CD14-positive monocyte (primary cell): ENCODE results near the gene CCDC142. TPM values are rescaled to one million over a fixed set of nuclear protein-coding genes. Genes with fewer than 3 reads are reported as not detected.

ENCODE experiments used
- DNase-seq, 3 donors: peaks; one replicate each; pipeline ENCODE4 v3.0.0-alpha.2; 2011 to 2022
- H2AFZ ChIP-seq: 2 replicates; pipeline ENCODE4 v1.6.0; 2012; ENCODE audit warnings: mild to moderate bottlenecking, low read depth, low read length, inconsistent platforms; ENCODE audit not compliant: insufficient read depth, poor library complexity, severe bottlenecking
- H3K27ac ChIP-seq, 2 donors: 1 replicate in 1 of 2; 2 replicates in 1 of 2; pipeline ENCODE4 v1.5.1; 2012 to 2013; ENCODE audit warnings: low read length in 2 of 2, control low read depth in 1 of 2, inconsistent platforms in 1 of 2, low read depth in 1 of 2, mild to moderate bottlenecking in 1 of 2
- H3K27me3 ChIP-seq, 2 donors: one replicate each; pipeline versions ENCODE4 v1.6.0 to v1.6.1; 2011 to 2013; ENCODE audit warnings: low read length in 2 of 2; ENCODE audit not compliant: control insufficient read depth in 2 of 2, insufficient read depth in 2 of 2
- H3K36me3 ChIP-seq, 2 donors: replicated peaks in 1 of 2; 1 replicate in 1 of 2; 2 replicates in 1 of 2; pipeline versions ENCODE4 v1.5.1 to v1.6.1; 2012 to 2013; ENCODE audit warnings: low read length in 2 of 2, control low read depth in 1 of 2, inconsistent platforms in 1 of 2, mild to moderate bottlenecking in 1 of 2; ENCODE audit not compliant: insufficient read depth in 2 of 2, control insufficient read depth in 1 of 2
- H3K4me1 ChIP-seq, 2 donors: 1 replicate in 1 of 2; 2 replicates in 1 of 2; pipeline versions ENCODE4 v1.5.1 to v1.6.1; 2012 to 2013; ENCODE audit warnings: low read length in 2 of 2, control low read depth in 1 of 2, inconsistent platforms in 1 of 2, mild to moderate bottlenecking in 1 of 2, moderate library complexity in 1 of 2; ENCODE audit not compliant: insufficient read depth in 2 of 2, control insufficient read depth in 1 of 2
- H3K4me2 ChIP-seq: replicated peaks from 2 replicates; pipeline ENCODE3; 2012; ENCODE audit warnings: low read length, moderate library complexity, mild to moderate bottlenecking; ENCODE audit not compliant: poor library complexity, severe bottlenecking; ENCODE audit errors: extremely low read depth
- H3K4me3 ChIP-seq, 3 experiments: fragments of 200-600 bp in 1 of 3; sonication (generic) in 1 of 3; replicated peaks in 1 of 3; 1 replicate in 2 of 3; 2 replicates in 1 of 3; pipeline ENCODE4 v1.5.1; 2011 to 2013; ENCODE audit warnings: low read length in 3 of 3, mild to moderate bottlenecking in 3 of 3, control low read depth in 2 of 3, low read depth in 2 of 3, inconsistent platforms in 1 of 3, moderate library complexity in 1 of 3
- H3K79me2 ChIP-seq: 2 replicates; pipeline ENCODE4 v1.6.0; 2012; ENCODE audit warnings: mild to moderate bottlenecking, control low read depth, inconsistent platforms, low read length, moderate library complexity; ENCODE audit not compliant: insufficient read depth
- H3K9ac ChIP-seq: 2 replicates; pipeline ENCODE4 v1.6.0; 2017; ENCODE audit warnings: low read length, mild to moderate bottlenecking; ENCODE audit not compliant: insufficient read depth, poor library complexity, severe bottlenecking
- H3K9me3 ChIP-seq, 2 donors: replicated peaks in 1 of 2; 1 replicate in 1 of 2; 2 replicates in 1 of 2; pipeline versions ENCODE4 v1.5.1 to v1.6.1; 2012 to 2013; ENCODE audit warnings: low read length in 2 of 2, control low read depth in 1 of 2; ENCODE audit not compliant: control insufficient read depth in 1 of 2, insufficient read depth in 1 of 2
- H4K20me1 ChIP-seq: 2 replicates; pipeline ENCODE4 v1.6.0; 2012; ENCODE audit warnings: mild to moderate bottlenecking, low read length, control low read depth, moderate library complexity; ENCODE audit not compliant: insufficient read depth
- H3K27ac Mint-ChIP-seq, 7 donors: one replicate each; pipeline ENCODE4 v1.8.0; 2020; ENCODE audit warnings: mild to moderate bottlenecking in 7 of 7, mixed read lengths in 7 of 7, moderate library complexity in 6 of 7, inconsistent platforms in 2 of 7
- H3K27me3 Mint-ChIP-seq, 3 donors: one replicate each; pipeline ENCODE4 v1.8.0; 2021 to 2022; ENCODE audit warnings: low read depth in 3 of 3, mild to moderate bottlenecking in 3 of 3, mixed read lengths in 3 of 3, moderate library complexity in 3 of 3, inconsistent platforms in 1 of 3
- H3K36me3 Mint-ChIP-seq, 2 donors: one replicate each; pipeline ENCODE4 v1.8.0; 2020; ENCODE audit warnings: mixed read lengths in 2 of 2, inconsistent platforms in 1 of 2, mild to moderate bottlenecking in 1 of 2
- H3K4me1 Mint-ChIP-seq: one replicate; pipeline ENCODE4 v1.8.0; 2020; ENCODE audit warnings: mild to moderate bottlenecking, mixed read lengths
- H3K4me3 Mint-ChIP-seq, 2 donors: one replicate each; pipeline ENCODE4 v1.8.0; 2020; ENCODE audit warnings: mild to moderate bottlenecking in 2 of 2, mixed read lengths in 2 of 2, moderate library complexity in 1 of 2
- H3K9me3 Mint-ChIP-seq, 7 donors: one replicate each; pipeline ENCODE4 v1.8.0; 2020 to 2022; ENCODE audit warnings: mixed read lengths in 7 of 7, mild to moderate bottlenecking in 6 of 7, moderate library complexity in 6 of 7, inconsistent platforms in 2 of 7
- WGBS: methylation state at CpG from one replicate; pipeline ENCODE4 v1.1.5; 2013; ENCODE audit warnings: missing lambda C conversion rate; ENCODE audit not compliant: insufficient coverage; 5-methylcytosine and 5-hydroxymethylcytosine counted together
- intact Hi-C, 2 donors: fragments of 100-400 bp; cut with micrococcal nuclease; formaldehyde crosslinking; loops; one replicate each; pipeline versions ENCODE4 v1.15.0 to v1.15.1; 2023
- polyA plus RNA-seq, 3 donors: library from polyadenylated mRNA; depleted of rRNA in 1 of 3; unstranded in 2 of 3; stranded (reverse) in 1 of 3; fragments of 300-500 nt in 2 of 3; fragments of >200 nt in 1 of 3; fragmentation: Illumina TruSeq in 2 of 3; gene quantifications; 1 replicate in 2 of 3; 2 replicates in 1 of 3; pipeline ENCODE4 v1.2.3, GENCODE V29; 2012 to 2021
- TF ChIP-seq, protein P1 (sequence below): fragments of 200-600 bp; IDR thresholded peaks from one replicate; pipeline ENCODE4 v1.8.0; 2022; ENCODE audit warnings: antibody characterized with exemption, mild to moderate bottlenecking

The CCDC142 gene
- polyA plus RNA-seq, 3 donors: 2.2 to 15.8 (median 3.7) TPM

DNA sequence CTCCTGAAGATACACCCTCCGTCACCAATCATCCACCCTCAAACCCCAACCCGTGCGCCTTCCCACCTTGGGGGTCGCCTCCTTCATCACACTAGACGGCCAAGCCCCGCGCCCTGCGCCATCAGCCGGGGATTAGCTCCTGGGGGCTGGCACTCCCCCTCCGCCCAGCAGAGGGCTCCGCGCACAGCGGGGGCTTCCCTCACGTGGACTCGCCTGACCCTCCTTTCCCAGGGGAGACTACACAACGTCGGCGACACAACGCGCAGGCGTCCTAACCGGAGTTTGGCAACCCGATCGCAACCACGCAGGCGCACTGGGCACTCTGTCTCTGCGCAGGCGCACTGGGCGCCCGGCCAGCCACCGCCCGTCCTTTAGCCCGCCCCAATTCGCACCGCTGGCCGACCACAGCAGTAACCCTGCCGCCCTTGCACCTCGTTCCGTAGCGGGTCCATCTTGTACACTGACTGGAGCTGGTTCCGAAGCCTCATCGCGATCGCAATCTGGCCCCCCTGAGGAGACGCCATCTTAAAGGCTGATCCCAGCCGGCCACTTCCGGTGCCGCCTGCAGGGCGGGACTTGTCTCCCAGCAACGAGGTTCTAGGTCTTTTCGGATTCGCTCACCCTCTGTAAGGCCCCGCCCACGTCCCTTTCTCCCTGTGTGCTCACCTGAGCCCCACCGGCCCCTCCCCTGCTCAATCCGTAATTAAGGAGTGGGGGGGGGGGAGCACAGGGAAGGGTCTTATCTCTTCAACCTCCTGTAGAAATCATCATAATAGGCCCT lies 24.5 kb upstream of the CCDC142 start, which contains the start of gene PCGF1:
Gene PCGF1 (minus strand): TSS at position 551 of the 781 bp plus-strand sequence. CDS start 27 bp downstream, at position 524.
- Mint-ChIP-seq H3K27ac (peak within 1 kb of the TSS; percentile 98 to 100 (median 100)), H3K4me1 (peaks cover 59% of the 10 kb centered on the region), H3K4me3 (peak within 1 kb of the TSS; percentile 96 to 100), H3K36me3 (peaks cover 25 to 36% of the 10 kb centered on the region in 2 donors), H3K27me3 (peaks cover 37 to 57% (median 44%) of the 10 kb centered on the region in 3 donors), H3K9me3 (peaks cover 0 to 12% (median 8%) of the 10 kb centered on the region in 7 donors)
- Histone ChIP-seq H3K27ac (peak within 1 kb of the TSS; percentile 95 to 98), H2AFZ (peak within 1 kb of the TSS; percentile 99), H3K9ac (peak within 1 kb of the TSS; percentile 88), H3K36me3 (no peaks in the 10 kb centered on the region), H3K4me3 (peak within 1 kb of the TSS; percentile 61 to 88 (median 79)), H3K4me1 (peaks cover 52 to 58% of the 10 kb centered on the region in 2 donors), H3K27me3 (peaks cover 25 to 46% of the 10 kb centered on the region in 2 donors), H3K9me3 (peaks cover 0 to 4% of the 10 kb centered on the region in 2 donors), H3K79me2 (peaks cover 28% of the 10 kb centered on the region), H3K4me2 (peak within 1 kb of the TSS; percentile 96), H4K20me1 (no peaks in the 10 kb centered on the region)
- DNase-seq: peak; percentile 96 to 99 (median 96)
- intact Hi-C loops: loop anchor here in 1 of 2 donors (1.0 kb wide), 1 partner anchor 22 kb away; the partner anchor contains the start of genes AUP1 and HTRA2
- TF ChIP-seq, protein P1, sequence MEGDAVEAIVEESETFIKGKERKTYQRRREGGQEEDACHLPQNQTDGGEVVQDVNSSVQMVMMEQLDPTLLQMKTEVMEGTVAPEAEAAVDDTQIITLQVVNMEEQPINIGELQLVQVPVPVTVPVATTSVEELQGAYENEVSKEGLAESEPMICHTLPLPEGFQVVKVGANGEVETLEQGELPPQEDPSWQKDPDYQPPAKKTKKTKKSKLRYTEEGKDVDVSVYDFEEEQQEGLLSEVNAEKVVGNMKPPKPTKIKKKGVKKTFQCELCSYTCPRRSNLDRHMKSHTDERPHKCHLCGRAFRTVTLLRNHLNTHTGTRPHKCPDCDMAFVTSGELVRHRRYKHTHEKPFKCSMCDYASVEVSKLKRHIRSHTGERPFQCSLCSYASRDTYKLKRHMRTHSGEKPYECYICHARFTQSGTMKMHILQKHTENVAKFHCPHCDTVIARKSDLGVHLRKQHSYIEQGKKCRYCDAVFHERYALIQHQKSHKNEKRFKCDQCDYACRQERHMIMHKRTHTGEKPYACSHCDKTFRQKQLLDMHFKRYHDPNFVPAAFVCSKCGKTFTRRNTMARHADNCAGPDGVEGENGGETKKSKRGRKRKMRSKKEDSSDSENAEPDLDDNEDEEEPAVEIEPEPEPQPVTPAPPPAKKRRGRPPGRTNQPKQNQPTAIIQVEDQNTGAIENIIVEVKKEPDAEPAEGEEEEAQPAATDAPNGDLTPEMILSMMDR: no peak
- WGBS: 1% methylated on average over 54 of the region's 56 CpGs

DNA sequence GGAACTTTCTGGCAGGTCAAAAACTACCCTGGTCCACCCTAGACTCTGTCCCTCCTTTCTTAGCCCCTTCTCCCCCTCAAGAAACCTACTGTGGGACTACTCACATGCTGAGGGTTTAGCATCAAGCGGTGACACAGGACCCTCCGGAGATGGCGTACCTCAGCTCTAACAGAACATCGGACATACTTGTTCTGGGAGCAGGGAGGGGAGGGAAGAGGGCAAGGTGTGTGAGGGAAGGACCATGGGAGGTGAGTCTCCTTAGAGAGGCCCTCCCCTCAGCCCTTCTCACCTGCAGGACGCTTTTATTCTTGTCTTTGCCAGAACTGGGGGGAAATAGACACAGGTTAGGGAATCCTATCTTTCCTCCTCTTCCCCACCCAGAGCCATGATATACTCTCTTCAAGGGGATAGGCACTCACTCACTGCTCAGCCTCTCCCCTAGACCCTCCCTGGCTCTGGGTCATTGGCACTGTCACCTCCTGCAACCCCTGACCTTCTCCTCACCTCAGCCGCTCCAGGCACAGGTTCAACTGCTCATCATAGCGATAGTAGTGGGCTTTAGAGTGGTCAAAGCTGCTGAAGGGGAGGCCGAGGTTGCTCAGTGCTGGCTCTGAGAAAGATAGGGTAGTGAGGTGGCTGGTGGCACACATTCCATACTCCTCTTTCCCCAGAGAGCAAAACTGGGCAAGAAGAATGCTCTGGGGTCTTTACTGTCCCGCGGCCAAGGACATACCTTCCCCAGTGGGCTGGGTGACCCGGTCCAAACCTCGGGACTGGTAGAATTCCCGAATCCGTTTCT lies 22.8 kb upstream of the CCDC142 start:
- no peak overlapping the region for H3K9ac ChIP-seq

More for the DNA sequence above, 22.8 kb upstream of the CCDC142 start:
- H3K4me3 Mint-ChIP-seq: peak overlapping the region; percentile 59 to 100
- peaks cover 28% of the 10 kb centered on the region for H3K79me2 ChIP-seq
- H3K9me3 Mint-ChIP-seq: peaks cover 0 to 9% (median 4%) of the 10 kb centered on the region in 7 donors
- no peak overlapping the region for H2AFZ ChIP-seq
- no peak for DNase-seq
- intact Hi-C loops: no loop called here
- peak overlapping the region in 6 of 7 donors; percentile 18 to 100 (median 81) for H3K27ac Mint-ChIP-seq
- peaks cover 58% of the 10 kb centered on the region for H3K4me1 Mint-ChIP-seq
- no peaks in the 10 kb centered on the region for H3K36me3 ChIP-seq
- H3K27me3 Mint-ChIP-seq: peaks cover 38 to 57% (median 44%) of the 10 kb centered on the region in 3 donors
- H4K20me1 ChIP-seq: no peaks in the 10 kb centered on the region
- peak overlapping the region in 1 of 3 experiments; percentile 88 for H3K4me3 ChIP-seq
- H3K4me2 ChIP-seq: peak overlapping the region; percentile 96
- TF ChIP-seq, protein P1: no peak
- peaks cover 57 to 63% of the 10 kb centered on the region in 2 donors for H3K4me1 ChIP-seq
- peak overlapping the region; percentile 95 to 98 for H3K27ac ChIP-seq
- peaks cover 25 to 46% of the 10 kb centered on the region in 2 donors for H3K27me3 ChIP-seq
- H3K9me3 ChIP-seq: no peaks in the 10 kb centered on the region
- H3K36me3 Mint-ChIP-seq: peaks cover 28 to 47% of the 10 kb centered on the region in 2 donors
- 100% methylated on average over 3 of the region's 14 CpGs for WGBS
